ENCODE results near the gene FEM1A. TPM values are rescaled to one million over a fixed set of nuclear protein-coding genes. Genes with fewer than 3 reads are reported as not detected.

The FEM1A gene
- total RNA-seq, 1 donor from 2014 or later: 13.3 TPM

DNA sequence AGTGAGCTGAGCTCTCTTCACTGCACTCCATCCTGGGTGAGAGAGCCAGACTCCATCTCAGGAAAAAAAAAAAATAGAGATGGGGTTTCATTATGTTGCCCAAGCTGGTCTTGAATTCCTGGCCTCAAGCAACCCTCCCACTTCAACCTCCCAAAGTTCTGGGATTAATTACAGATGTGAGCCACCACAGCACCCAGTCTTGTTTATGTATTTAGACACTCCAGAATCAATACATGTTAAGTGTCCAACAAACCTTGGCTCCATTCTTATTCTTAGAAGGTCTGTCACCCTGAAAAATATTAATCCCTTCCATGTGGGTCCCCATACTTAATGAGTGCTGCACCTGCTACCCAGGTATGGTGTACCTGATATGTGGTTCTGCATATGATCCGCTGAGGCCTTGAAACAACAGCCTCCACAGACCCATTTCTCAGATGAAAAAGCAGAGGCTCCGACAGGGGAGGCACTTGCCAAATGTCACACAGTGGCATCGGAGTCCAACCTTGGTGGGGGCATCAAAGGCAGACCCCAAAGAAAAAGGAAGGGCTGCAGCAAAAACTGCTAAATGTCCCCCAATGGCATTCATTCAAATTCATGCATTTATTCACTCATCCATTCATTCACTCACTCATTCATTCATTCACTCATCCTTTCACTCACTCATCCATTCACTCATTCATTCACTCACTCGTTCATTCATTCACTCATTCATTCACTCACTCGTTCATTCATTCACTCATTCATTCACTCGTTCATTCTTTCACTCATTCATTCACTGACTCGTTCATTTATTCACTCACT, 23.3 kb downstream of the FEM1A start:
- no peak overlapping the region for H3K27ac ChIP-seq
- no peak for ATAC-seq
- intact Hi-C loops (cut with DNase I): no loop called here
- H3K9me3 ChIP-seq: no peaks in the 10 kb centered on the region
- TF ChIP-seq CTCF (IDR thresholded peaks at IDR 0.05): no peak
- peaks cover 35% of the 10 kb centered on the region for H3K36me3 ChIP-seq
- DNase-seq: no peak
- peak overlapping the region; percentile 41 for H3K4me3 ChIP-seq
- H3K4me1 ChIP-seq: peaks cover 34% of the 10 kb centered on the region
- no peaks in the 10 kb centered on the region for H3K27me3 ChIP-seq (ENCODE audit: low read depth)

- H3K4me3 ChIP-seq: peak overlapping the region; percentile 41
Observed at GRCh38 chr19:4815426-4816201, 24.1 kb downstream of the FEM1A start.

DNA sequence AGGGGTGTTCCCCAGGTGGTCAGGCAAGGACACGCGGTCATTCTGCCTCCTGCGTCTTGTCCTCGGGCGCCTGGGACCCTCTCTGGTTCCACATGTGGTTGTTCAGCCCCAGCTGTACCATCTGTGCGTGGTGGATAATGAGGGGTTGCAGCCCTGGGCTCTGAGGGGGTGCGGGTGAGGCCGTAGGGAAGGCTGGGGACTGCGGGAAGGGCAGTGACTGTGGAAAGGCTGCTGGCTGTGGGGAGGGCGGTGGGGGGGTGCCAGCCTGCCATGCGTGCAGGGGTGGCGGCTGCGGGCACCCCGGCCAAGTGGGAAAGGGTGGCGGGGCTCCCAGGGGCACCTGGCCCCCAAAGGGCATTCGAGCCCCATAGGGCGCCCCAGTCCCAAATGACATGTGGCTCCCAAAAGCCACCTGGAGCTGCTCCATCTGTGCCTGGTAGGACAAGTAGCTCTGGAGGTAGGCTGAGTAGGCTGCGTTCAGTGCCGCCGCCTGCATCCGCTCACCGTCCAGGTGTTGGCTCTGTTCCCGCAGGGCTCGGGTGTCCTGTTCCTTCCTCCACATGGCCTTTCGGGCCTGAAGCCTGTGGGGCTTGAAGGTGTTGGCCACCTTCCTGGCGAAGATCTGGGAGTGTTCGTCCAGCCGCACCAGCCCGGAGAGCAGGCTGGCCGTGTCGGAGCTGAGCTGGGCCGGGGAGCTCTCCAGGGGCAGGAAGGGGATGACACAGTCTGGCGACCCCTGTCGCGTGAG, 24.8 kb downstream of the FEM1A start:
- TF ChIP-seq CTCF (IDR thresholded peaks at IDR 0.05): no peak
- Histone ChIP-seq H3K4me1 (peaks cover 33% of the 10 kb centered on the region), H3K4me3 (peak overlapping the region; percentile 41), H3K27ac (peak overlapping the region; percentile 78), H3K36me3 (peaks cover 35% of the 10 kb centered on the region), H3K27me3 (ENCODE audit: low read depth) (no peaks in the 10 kb centered on the region), H3K9me3 (no peaks in the 10 kb centered on the region)
- ATAC-seq: peak in 1 of 2 donors; percentile 3
- intact Hi-C loops (cut with DNase I): no loop called here
- DNase-seq: no peak

More at GRCh38 chr19:4815426-4816201, 24.1 kb downstream of the FEM1A start:
- TF ChIP-seq CTCF (IDR thresholded peaks at IDR 0.05): no peak
- peak overlapping the region; percentile 78 for H3K27ac ChIP-seq
- DNase-seq (peak; percentile 89), ATAC-seq (peak; percentile 92 to 94)
- H3K9me3 ChIP-seq: no peaks in the 10 kb centered on the region
- H3K4me1 ChIP-seq: peaks cover 33% of the 10 kb centered on the region
- intact Hi-C loops (cut with DNase I): no loop called here
- no peaks in the 10 kb centered on the region for H3K27me3 ChIP-seq (ENCODE audit: low read depth)
- peaks cover 35% of the 10 kb centered on the region for H3K36me3 ChIP-seq

GRCh38 chr19:4816950-4817278, 25.4 kb downstream of the FEM1A start:
- Histone ChIP-seq H3K27ac (no peak overlapping the region), H3K4me1 (peaks cover 32% of the 10 kb centered on the region), H3K9me3 (no peaks in the 10 kb centered on the region), H3K4me3 (no peak overlapping the region), H3K36me3 (peaks cover 35% of the 10 kb centered on the region), H3K27me3 (ENCODE audit: low read depth) (no peaks in the 10 kb centered on the region)
- intact Hi-C loops (cut with DNase I): no loop called here
- TF ChIP-seq CTCF (IDR thresholded peaks at IDR 0.05): no peak
- DNase-seq: no peak
- no peak for ATAC-seq

- intact Hi-C loops (cut with DNase I): no loop called here
- Histone ChIP-seq H3K9me3 (no peaks in the 10 kb centered on the region), H3K27me3 (ENCODE audit: low read depth) (no peaks in the 10 kb centered on the region), H3K4me3 (no peak overlapping the region), H3K27ac (no peak overlapping the region), H3K4me1 (peaks cover 24% of the 10 kb centered on the region), H3K36me3 (peaks cover 35% of the 10 kb centered on the region)
- no peak for TF ChIP-seq CTCF (IDR thresholded peaks at IDR 0.05)
- ATAC-seq (no peak), DNase-seq (no peak)
Observed at GRCh38 chr19:4817467-4818277, 26.1 kb downstream of the FEM1A start.

Measured in lower lobe of right lung (tissue), 2 donors.